SH-SY5Y (cell line): Measurements from ENCODE around the gene DNAH8.

Experiments
- GATA2 ChIP-seq: IDR thresholded peaks from 2 replicates; pipeline ENCODE4 v1.6.1; 2011; ENCODE audit warnings: mild to moderate bottlenecking, low read depth, low read length
- GATA3 ChIP-seq: IDR thresholded peaks from 2 replicates; pipeline ENCODE4 v1.6.1; 2011; ENCODE audit warnings: low read depth, mild to moderate bottlenecking, low read length, moderate library complexity

DNA sequence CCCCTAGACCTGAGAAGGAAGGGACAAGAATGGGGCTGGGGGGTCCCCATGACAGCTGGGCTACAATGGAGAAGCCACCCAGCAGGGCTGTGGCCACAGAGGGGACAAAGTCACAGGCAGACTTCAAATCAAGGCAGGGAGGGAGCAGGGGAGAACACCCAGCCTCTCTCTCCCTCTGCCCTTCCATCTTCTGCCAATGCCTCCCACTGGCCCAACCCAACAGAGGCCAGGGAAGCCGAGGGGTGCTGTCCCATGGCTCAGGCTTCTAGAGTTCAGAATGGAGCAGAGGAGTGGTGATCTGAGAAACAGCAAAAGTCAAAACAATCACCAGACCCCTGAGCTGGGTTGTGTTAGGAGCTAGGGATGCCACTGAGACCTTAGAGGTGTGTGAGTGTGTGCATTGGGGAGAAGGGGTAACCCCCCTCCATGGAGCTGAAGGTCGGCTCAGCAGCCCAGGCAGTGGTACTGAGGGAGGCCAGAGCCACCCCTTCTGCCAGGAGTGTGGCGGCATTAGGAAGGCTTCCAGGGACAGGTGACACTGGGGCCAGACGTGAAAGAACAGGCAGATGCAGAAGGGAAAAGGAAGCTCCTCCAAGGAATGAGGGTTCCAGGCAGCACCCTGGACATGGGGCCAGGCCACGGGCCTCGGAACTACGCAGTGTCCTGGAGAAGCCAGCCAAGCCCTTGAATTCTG is 345.5 kb downstream of the DNAH8 start:
- TF ChIP-seq GATA2 = no peak
- no peak for TF ChIP-seq GATA3
